OCI-LY7 (cell line): ENCODE data around the gene TP53INP2. TPM values are rescaled to one million over a fixed set of nuclear protein-coding genes. Genes with fewer than 3 reads are reported as not detected.

Experiments
- BruUV-seq: library from RNA; stranded (reverse); fragments of 400-500 nt; replicated peaks from 2 replicates; lab custom pipeline; 2021; lab: Mats Ljungman, UMichigan
- CTCF ChIA-PET: fragments of 300-600 bp; sonication (Branson Sonifier 250); formaldehyde crosslinking; loops from one replicate; lab custom pipeline; 2022; ENCODE audit warnings: antibody characterized with exemption; ENCODE audit not compliant: unreplicated experiment; lab: Charles Lee
- POLR2A ChIA-PET: fragments of 300-600 bp; sonication (Branson Sonifier 250); formaldehyde crosslinking; loops from one replicate; lab custom pipeline; 2022; ENCODE audit warnings: antibody characterized with exemption; lab: Charles Lee
- DNase-seq: peaks from one replicate; pipeline ENCODE4 v3.0.0-alpha.2; 2015; ENCODE audit warnings: low spot score
- H2AFZ ChIP-seq: fragments of 200-600 bp; sonication (generic), shearing (Covaris generic); 2 replicates; pipeline ENCODE4 v1.6.1; 2014; ENCODE audit warnings: mild to moderate bottlenecking, antibody characterized with exemption, low read length, moderate library complexity
- H3K27ac ChIP-seq: fragments of 200-600 bp; sonication (generic); 2 replicates; pipeline ENCODE4 v1.5.1; 2014; ENCODE audit warnings: mixed run types, low read depth, mild to moderate bottlenecking, moderate library complexity, low read length, inconsistent platforms; ENCODE audit not compliant: poor library complexity, severe bottlenecking
- H3K36me3 ChIP-seq: fragments of 200-600 bp; sonication (generic); 2 replicates; pipeline ENCODE4 v1.6.1; 2014; ENCODE audit warnings: mild to moderate bottlenecking, antibody characterized with exemption, low read length, moderate library complexity, mixed read lengths; ENCODE audit not compliant: insufficient read depth
- H3K4me1 ChIP-seq: fragments of 200-600 bp; sonication (generic); 2 replicates; pipeline ENCODE4 v1.5.1; 2014; ENCODE audit warnings: mild to moderate bottlenecking, low read length; ENCODE audit not compliant: insufficient read depth, poor library complexity, severe bottlenecking
- H3K4me2 ChIP-seq: fragments of 200-600 bp; sonication (generic); 2 replicates; pipeline ENCODE4 v1.6.1; 2014; ENCODE audit warnings: mild to moderate bottlenecking, low read length
- H3K4me3 ChIP-seq: fragments of 200-600 bp; sonication (generic); 2 replicates; pipeline ENCODE4 v1.5.1; 2014; ENCODE audit warnings: mild to moderate bottlenecking, low read depth, low read length; ENCODE audit not compliant: poor library complexity, severe bottlenecking
- H3K79me2 ChIP-seq: fragments of 200-600 bp; sonication (generic); 2 replicates; pipeline ENCODE4 v1.6.1; 2016; ENCODE audit warnings: low read depth, mild to moderate bottlenecking, low read length, moderate library complexity, mixed read lengths; ENCODE audit not compliant: insufficient read depth
- H3K9me2 ChIP-seq: fragments of 200-600 bp; sonication (generic); 2 replicates; pipeline ENCODE4 v1.6.1; 2016; ENCODE audit warnings: mild to moderate bottlenecking, low read length, mixed read lengths; ENCODE audit not compliant: insufficient read depth
- H3K9me3 ChIP-seq: fragments of 200-600 bp; sonication (generic); 2 replicates; pipeline ENCODE4 v1.6.1; 2014; ENCODE audit warnings: mild to moderate bottlenecking, mixed run types, low read length, mixed read lengths
- H4K20me1 ChIP-seq: fragments of 200-600 bp; sonication (generic); 2 replicates; pipeline ENCODE4 v1.6.1; 2014; ENCODE audit warnings: mild to moderate bottlenecking, antibody characterized with exemption, low read length, moderate library complexity, mixed read lengths; ENCODE audit not compliant: insufficient read depth
- CTCF ChIP-seq: fragments of 200-600 bp; sonication (generic); conservative IDR thresholded peaks from 2 replicates; pipeline ENCODE4 v1.5.1; 2014; ENCODE audit warnings: mild to moderate bottlenecking, antibody characterized with exemption, low read length, moderate library complexity, mixed read lengths
- EZH2phosphoT487 ChIP-seq: fragments of 200-600 bp; sonication (generic); IDR thresholded peaks from 2 replicates; pipeline ENCODE4 v1.6.1; 2018; ENCODE audit warnings: low read depth, borderline replicate concordance, mild to moderate bottlenecking, mixed run types, antibody characterized with exemption, low read length, moderate library complexity, mixed read lengths
- intact Hi-C: fragments of 100-400 bp; cut with micrococcal nuclease; formaldehyde crosslinking; loops from one replicate; pipeline ENCODE4 v1.10.0; 2022; ENCODE audit not compliant: unreplicated experiment
- total RNA-seq, 2 experiments: library from RNA; depleted of rRNA in 1 of 2; stranded (reverse); fragments of >200 nt in 1 of 2; shearing (Covaris generic) in 1 of 2; gene quantifications; 2 replicates each; pipeline ENCODE4 v1.2.3, GENCODE V29; 2014 to 2022

The TP53INP2 gene
- total RNA-seq, 2 experiments from 2014 or later, result 0.73 to 7.9 TPM

- Histone ChIP-seq H3K4me2 (no peak overlapping the region), H3K79me2 (no peaks in the 10 kb centered on the region), H3K27ac (no peak overlapping the region), H3K9me3 (no peaks in the 10 kb centered on the region), H3K9me2 (no peaks in the 10 kb centered on the region), H2AFZ (no peak overlapping the region), H3K4me1 (no peaks in the 10 kb centered on the region), H4K20me1 (no peaks in the 10 kb centered on the region), H3K36me3 (peaks cover 40% of the 10 kb centered on the region; the same call in 1 of the 2 replicates), H3K4me3 (no peak overlapping the region)
- BruUV-seq, result no TSS peak
- DNase-seq, result no peak
- TF ChIP-seq CTCF, result no peak
- TF ChIP-seq EZH2phosphoT487, result no peak
- POLR2A ChIA-PET, result interaction anchor here (0.7 kb wide), 2 partner anchors 15 to 401 kb away, joined by 3 to 4 read pairs; no protein-coding TSS in a partner anchor
- intact Hi-C loops, result no loop called here
- CTCF ChIA-PET, result no interaction called here
Measured at GRCh38 chr20:34724172-34724571, 20.0 kb downstream of the TP53INP2 start.

- CTCF ChIA-PET, result no interaction called here
Measured at GRCh38 chr20:34729416-34729815, 25.3 kb downstream of the TP53INP2 start.

More at GRCh38 chr20:34729416-34729815, 25.3 kb downstream of the TP53INP2 start:
- Histone ChIP-seq H3K27ac (no peak overlapping the region), H3K36me3 (peaks cover 23% of the 10 kb centered on the region; the same call in 1 of the 2 replicates), H3K4me3 (no peak overlapping the region), H4K20me1 (no peaks in the 10 kb centered on the region), H3K9me3 (no peaks in the 10 kb centered on the region), H3K79me2 (no peaks in the 10 kb centered on the region), H3K4me2 (no peak overlapping the region), H3K9me2 (no peaks in the 10 kb centered on the region), H3K4me1 (no peaks in the 10 kb centered on the region), H2AFZ (no peak overlapping the region)
- no TSS peak for BruUV-seq
- intact Hi-C loops, result no loop called here
- POLR2A ChIA-PET, result no interaction called here
- no peak for DNase-seq
- TF ChIP-seq EZH2phosphoT487 (no peak), CTCF (no peak)
